RWPE1 (cell line): ENCODE data around the gene MAB21L1.

ENCODE experiments used
- CTCF ChIA-PET: fragments of 350-600 bp; sonication (Branson Sonifier 250); formaldehyde crosslinking; extraction: SDS; loops from one replicate; lab custom pipeline; 2021; lab: Yijun Ruan, JAX
- POLR2A ChIA-PET: fragments of 400-600 bp; formaldehyde crosslinking; extraction: SDS; loops from one replicate; lab custom pipeline; 2020; ENCODE audit warnings: antibody characterized with exemption; ENCODE audit not compliant: low non-redundant PET; lab: Yijun Ruan, JAX
- DNase-seq: peaks from one replicate; pipeline ENCODE4 v3.0.0; 2012; ENCODE audit warnings: low spot score
- H3K27ac ChIP-seq: fragments of 450-650 bp; 2 replicates; pipeline ENCODE4 v1.5.1; 2017
- CTCF ChIP-seq: fragments of 450-650 bp; conservative IDR thresholded peaks from 2 replicates; pipeline ENCODE4 v1.5.1; 2017; ENCODE audit warnings: low read depth, mild to moderate bottlenecking

The MAB21L1 gene

GRCh38 chr13:35460061-35460460, 16.4 kb downstream of the MAB21L1 start:
- H3K27ac ChIP-seq, result no peak overlapping the region
- POLR2A ChIA-PET, result no interaction called here
- TF ChIP-seq CTCF, result no peak
- CTCF ChIA-PET, result no interaction called here
- no peak for DNase-seq

- H3K27ac ChIP-seq, result no peak overlapping the region
- ChIA-PET CTCF (no interaction called here), POLR2A (no interaction called here)
- DNase-seq, result no peak
- no peak for TF ChIP-seq CTCF
Observed at GRCh38 chr13:35457258-35457657, 19.2 kb downstream of the MAB21L1 start.

- TF ChIP-seq CTCF, result no peak
- POLR2A ChIA-PET, result no interaction called here
- CTCF ChIA-PET, result no interaction called here
- no peak overlapping the region for H3K27ac ChIP-seq
- DNase-seq, result no peak
Observed at GRCh38 chr13:35455022-35455421, 21.5 kb downstream of the MAB21L1 start.

- TF ChIP-seq CTCF, result no peak
- DNase-seq, result no peak
- ChIA-PET CTCF (no interaction called here), POLR2A (no interaction called here)
- H3K27ac ChIP-seq, result no peak overlapping the region
Observed at GRCh38 chr13:35449821-35450220, 26.7 kb downstream of the MAB21L1 start.

- no peak for TF ChIP-seq CTCF
- ChIA-PET POLR2A (no interaction called here), CTCF (no interaction called here)
- DNase-seq, result no peak
- no peak overlapping the region for H3K27ac ChIP-seq
Observed at GRCh38 chr13:35448465-35448864, 28.0 kb downstream of the MAB21L1 start.
